ENCODE measurements around the gene MED14.
"Not testable (repeated sequence)": the region's sequence is repeated elsewhere in the genome, so short reads cannot be mapped to it uniquely, and the experiment has no call there.

The MED14 gene

GRCh38 chrX:40735325-40736169, at the start of gene MED14:
TSS of gene MED14 (minus strand) at chrX:40735542. CDS start at chrX:40735412, 130 bp downstream.
- in situ Hi-C loops (cut with HindIII; ENCODE audit: low pct_ligation_motif_present, low pct_unique_long_range_greater_than_20kb, low sequenced_read_pairs), result no loop called here

DNA sequence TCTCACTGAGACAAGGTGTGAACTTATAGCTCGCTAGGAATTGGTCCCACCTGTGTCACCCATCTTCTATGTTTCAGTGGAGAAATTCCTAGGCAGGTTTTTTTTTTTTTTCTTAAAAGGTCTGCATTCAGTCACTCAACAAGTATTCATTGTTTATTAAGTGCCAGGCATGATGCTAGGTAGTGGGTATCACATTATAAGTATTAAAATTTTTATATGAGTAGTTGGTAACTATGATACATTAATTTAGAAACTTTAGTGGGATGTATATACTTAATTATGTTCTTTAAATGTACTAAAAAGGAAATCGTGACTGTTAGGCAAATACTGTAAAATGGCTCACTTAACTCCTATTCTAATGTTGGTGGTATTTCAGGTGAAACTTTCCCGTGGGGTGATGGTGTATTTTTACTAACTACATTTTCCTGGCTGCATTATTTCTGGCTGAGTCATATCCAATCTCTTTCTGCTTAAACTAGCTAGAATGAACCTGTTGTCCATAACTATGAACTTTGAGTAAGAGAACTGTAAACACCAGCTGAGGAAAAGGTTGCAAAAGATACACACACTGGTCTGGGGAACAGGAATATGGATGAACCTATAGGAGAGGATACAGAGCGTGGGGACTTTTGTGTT, 49.3 kb upstream of the MED14 start:
- in situ Hi-C loops (cut with HindIII; ENCODE audit: low pct_ligation_motif_present, low pct_unique_long_range_greater_than_20kb, low sequenced_read_pairs), result no loop called here
- no peak for DNase-seq

More at GRCh38 chrX:40735325-40736169, at the start of gene MED14:
- DNase-seq, result peak; percentile 68

GRCh38 chrX:40782644-40783259, 47.4 kb upstream of the MED14 start:
- in situ Hi-C loops (cut with HindIII; ENCODE audit: low pct_ligation_motif_present, low pct_unique_long_range_greater_than_20kb, low sequenced_read_pairs); DNase-seq: not testable (repeated sequence)

DNA sequence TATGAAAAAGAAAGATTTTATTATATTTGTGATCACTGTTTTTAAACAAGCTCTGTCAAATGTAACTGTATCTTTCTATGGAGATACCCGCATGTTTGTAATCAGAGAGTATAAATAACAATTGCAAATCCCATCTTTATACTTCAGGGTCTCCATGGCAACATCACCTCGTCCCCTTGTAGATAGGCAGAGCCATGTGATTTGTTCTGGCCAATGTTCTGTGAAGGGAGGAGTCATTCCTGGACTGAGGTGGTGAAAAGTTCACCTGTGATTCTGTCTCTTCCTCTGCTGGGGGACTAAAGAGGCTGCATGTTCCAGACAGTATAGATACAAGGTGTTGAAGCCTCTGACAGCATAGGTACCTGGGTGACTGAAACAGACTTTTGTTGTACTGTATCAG, 45.6 kb upstream of the MED14 start:
- in situ Hi-C loops (cut with HindIII; ENCODE audit: low pct_ligation_motif_present, low pct_unique_long_range_greater_than_20kb, low sequenced_read_pairs), result no loop called here
- DNase-seq, result no peak

- no peak for DNase-seq
- in situ Hi-C loops (cut with HindIII; ENCODE audit: low pct_ligation_motif_present, low pct_unique_long_range_greater_than_20kb, low sequenced_read_pairs), result no loop called here
Measured at GRCh38 chrX:40780082-40780481, 44.7 kb upstream of the MED14 start.

- in situ Hi-C loops (cut with HindIII; ENCODE audit: low pct_ligation_motif_present, low pct_unique_long_range_greater_than_20kb, low sequenced_read_pairs), result no loop called here
- peak; percentile 17 for DNase-seq
Measured at GRCh38 chrX:40778861-40779575, 43.7 kb upstream of the MED14 start.

DNA sequence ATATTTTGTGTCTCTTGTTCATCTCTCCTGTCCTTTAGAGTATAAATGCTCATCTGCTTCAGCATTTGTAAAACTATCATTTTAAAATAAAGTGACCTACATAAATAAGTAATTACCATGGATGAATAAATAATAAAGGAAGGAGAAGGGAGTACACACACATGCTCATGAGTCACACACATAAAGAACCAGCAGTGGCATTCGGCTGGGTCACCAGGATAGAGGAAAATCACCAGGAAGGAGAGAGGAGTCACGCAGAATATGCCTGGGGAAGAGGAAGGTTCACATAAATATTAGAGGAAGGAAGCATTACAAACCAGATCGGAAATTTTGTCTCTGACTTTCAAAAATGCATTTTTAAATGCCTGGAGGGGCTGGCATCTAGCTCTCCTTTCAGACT, 38.5 kb upstream of the MED14 start:
- DNase-seq, result peak; percentile 4

DNA sequence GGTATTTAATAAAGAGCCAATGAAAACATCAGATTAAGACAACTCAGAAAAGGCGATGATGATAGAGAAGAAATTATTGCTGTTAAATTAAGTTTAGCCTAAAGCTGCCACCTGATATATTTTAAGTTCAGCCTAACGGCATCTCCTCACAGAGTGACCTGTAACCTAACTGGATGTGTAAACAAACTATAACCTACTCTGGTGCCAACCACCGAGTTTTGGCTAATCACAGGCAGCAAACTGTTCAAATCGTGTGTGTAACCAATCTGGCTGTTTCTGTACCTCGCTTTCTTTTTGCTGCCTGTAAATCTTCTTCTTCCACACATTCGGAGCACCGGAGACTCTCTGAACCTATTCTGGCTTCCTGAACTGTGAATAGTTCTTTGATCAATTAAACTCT, 37.8 kb upstream of the MED14 start:
- in situ Hi-C loops (cut with HindIII; ENCODE audit: low pct_ligation_motif_present, low pct_unique_long_range_greater_than_20kb, low sequenced_read_pairs), result no loop called here
- DNase-seq, result no peak

More for the DNA sequence above, 38.5 kb upstream of the MED14 start:
- in situ Hi-C loops (cut with HindIII; ENCODE audit: low pct_ligation_motif_present, low pct_unique_long_range_greater_than_20kb, low sequenced_read_pairs), result no loop called here

DNA sequence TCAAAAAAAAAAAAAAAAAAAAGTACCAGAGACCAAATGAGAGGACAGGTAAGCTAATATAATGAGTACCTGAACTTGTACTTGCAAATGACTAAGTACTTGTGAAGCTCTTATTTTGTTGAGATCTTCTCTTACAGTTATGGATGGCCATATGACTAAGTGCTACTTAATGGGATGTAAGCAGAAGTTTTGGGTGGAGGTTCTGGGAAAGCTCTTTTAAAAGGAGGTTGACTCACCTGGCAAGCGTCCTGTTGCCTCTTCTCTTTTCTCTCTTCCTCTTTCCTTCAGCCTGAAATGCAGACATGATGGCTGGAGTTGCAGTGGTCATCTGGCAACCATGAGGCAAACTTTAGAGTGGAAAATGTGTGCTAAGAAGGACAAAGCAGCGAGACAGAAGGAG, 36.9 kb upstream of the MED14 start:
- no peak for DNase-seq
- in situ Hi-C loops (cut with HindIII; ENCODE audit: low pct_ligation_motif_present, low pct_unique_long_range_greater_than_20kb, low sequenced_read_pairs), result no loop called here

GRCh38 chrX:40761762-40762161, 26.4 kb upstream of the MED14 start:
- in situ Hi-C loops (cut with HindIII; ENCODE audit: low pct_ligation_motif_present, low pct_unique_long_range_greater_than_20kb, low sequenced_read_pairs), result no loop called here
- DNase-seq, result no peak

- in situ Hi-C loops (cut with HindIII; ENCODE audit: low pct_ligation_motif_present, low pct_unique_long_range_greater_than_20kb, low sequenced_read_pairs), result no loop called here
- no peak for DNase-seq
Measured at GRCh38 chrX:40759374-40759773, 24.0 kb upstream of the MED14 start.

- DNase-seq, result no peak
- in situ Hi-C loops (cut with HindIII; ENCODE audit: low pct_ligation_motif_present, low pct_unique_long_range_greater_than_20kb, low sequenced_read_pairs), result no loop called here
Measured at GRCh38 chrX:40757058-40757457, 21.7 kb upstream of the MED14 start.

DNA sequence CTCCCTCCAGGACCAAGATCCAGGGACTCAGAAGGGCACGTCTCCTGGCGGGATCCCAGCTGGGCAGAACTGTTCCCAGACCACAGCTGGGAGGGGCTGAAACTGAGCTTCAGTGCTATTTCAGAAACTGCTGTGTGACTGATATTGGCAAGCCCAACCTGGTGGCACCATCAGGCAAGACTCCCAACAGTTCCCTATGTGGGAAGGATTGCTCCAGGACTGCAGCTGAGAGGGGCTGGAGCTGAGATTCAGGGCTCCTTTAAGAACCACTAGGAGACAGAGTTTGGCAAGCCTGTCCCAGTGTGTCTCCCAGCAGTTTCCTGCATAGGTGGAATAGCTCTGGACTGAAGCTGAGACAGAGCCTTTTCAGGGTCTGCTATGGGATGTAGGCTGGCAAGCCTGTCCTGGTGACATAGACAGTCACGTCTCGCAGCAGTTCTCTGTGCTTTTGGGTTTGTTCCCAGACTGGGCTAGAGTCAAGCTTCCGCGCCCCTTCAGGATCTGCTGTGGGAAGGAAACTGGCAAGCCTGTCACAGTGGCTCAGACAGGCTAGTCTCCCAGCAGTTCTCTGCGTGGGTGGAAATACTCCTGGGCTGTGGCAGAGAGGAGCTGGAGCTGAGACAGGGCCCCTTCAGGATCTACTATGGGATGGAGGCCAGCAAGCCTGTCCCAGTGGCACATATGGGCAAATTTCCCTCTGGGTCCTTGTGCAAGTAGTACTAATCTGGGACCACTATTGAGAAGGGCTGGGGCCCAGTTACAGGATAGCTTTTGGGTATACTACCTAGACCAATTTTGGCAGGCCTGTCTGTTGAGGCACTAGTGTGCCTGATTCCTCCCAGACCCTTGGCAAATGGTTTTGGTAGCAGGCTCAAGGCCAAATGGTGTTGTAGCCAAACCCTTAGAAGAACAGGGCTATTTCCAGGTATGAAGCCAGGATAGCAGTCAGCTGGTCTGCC, 20.2 kb upstream of the MED14 start:
- in situ Hi-C loops (cut with HindIII; ENCODE audit: low pct_ligation_motif_present, low pct_unique_long_range_greater_than_20kb, low sequenced_read_pairs), result no loop called here
- DNase-seq, result no peak

DNA sequence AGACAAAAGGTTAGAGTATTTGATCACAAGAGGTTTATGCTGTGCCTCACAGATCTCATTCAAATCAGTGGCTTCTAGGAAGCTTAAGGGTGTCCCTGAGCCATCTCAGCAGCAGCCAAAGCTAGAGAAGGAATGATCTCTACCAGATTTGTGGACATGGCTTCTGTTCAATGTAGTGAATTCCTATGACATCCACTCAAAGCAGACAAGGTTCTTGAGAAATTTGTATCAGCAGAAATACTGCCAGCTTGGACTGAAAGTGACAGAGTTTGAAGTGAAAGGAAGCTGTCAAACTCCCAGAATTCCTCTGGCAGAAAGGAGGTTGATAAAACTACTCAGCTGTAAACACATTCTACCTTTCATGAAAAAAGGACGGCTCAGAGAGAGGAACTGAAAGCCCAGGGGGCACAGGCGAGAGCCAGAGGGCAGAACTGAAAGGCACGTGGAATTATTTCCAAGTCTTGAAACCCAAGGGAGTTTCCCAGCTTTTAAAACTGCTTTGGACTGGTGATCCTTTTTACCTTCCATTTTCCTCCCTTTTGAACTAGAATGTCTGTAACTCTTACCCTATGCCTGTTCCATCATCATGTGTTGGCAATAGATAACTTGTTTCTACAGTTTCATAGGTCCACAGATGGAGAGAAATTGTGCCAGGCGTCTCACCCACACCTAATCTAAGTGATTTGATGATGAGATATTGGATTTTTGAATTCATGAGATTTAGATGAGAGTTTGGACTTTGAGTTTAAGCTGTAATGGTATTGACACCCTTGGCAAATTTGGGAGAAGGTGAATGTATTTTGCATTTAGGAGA, 14.5 kb upstream of the MED14 start:
- in situ Hi-C loops (cut with HindIII; ENCODE audit: low pct_ligation_motif_present, low pct_unique_long_range_greater_than_20kb, low sequenced_read_pairs), result no loop called here
- DNase-seq, result no peak

DNA sequence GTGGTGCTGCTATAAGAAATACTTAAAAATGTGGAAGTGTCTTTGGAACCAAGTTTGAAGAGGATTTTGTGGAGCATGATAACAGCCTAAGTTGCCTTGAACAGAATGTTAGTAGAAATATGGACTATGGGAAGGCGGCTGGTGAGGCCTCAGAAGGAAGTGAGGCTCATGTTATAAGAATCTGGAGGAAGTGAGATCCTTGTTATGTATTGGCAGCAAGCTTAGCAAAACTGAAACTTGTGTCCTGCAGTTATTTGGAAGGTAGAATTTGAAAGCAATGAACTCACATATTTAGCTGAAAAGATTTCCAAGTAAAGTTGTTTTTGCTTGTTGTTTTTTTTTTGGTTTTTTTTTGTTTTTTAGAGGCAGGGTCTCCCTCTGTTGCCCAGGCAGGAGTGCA, 13.6 kb upstream of the MED14 start:
- no peak for DNase-seq
- in situ Hi-C loops (cut with HindIII; ENCODE audit: low pct_ligation_motif_present, low pct_unique_long_range_greater_than_20kb, low sequenced_read_pairs), result no loop called here

GRCh38 chrX:40746521-40746920, 11.2 kb upstream of the MED14 start:
- no peak for DNase-seq
- in situ Hi-C loops (cut with HindIII; ENCODE audit: low pct_ligation_motif_present, low pct_unique_long_range_greater_than_20kb, low sequenced_read_pairs), result no loop called here

- no peak for DNase-seq
- in situ Hi-C loops (cut with HindIII; ENCODE audit: low pct_ligation_motif_present, low pct_unique_long_range_greater_than_20kb, low sequenced_read_pairs), result no loop called here
Measured at GRCh38 chrX:40736170-40736505, 796 bp upstream of the MED14 start.

Data from ACHN (cell line).